Daoy (cell line): ENCODE results near the gene KLHDC8A. TPM values are rescaled to one million over a fixed set of nuclear protein-coding genes. Genes with fewer than 3 reads are reported as not detected.
A peak's percentile ranks its signal among the peaks of the same experiment; 100 is the strongest.

ENCODE experiments used
- DNase-seq: peaks from one replicate; pipeline ENCODE4 v3.0.0-alpha.2; 2015; ENCODE audit warnings: low read depth
- total RNA-seq: library from RNA; depleted of rRNA; stranded (reverse); fragments of >200 nt; shearing (Covaris generic); gene quantifications from 2 replicates; pipeline ENCODE4 v1.2.3, GENCODE V29; 2014

The KLHDC8A gene
- total RNA-seq, 1 experiment from 2014 or later = 0.34 TPM

GRCh38 chr1:205319081-205320018 lies 37.4 kb downstream of the KLHDC8A start:
- peak; percentile 78 for DNase-seq

- no peak for DNase-seq
Observed at GRCh38 chr1:205318231-205318991, 38.3 kb downstream of the KLHDC8A start.

GRCh38 chr1:205317311-205317917 lies 39.3 kb downstream of the KLHDC8A start:
- peak; percentile 69 for DNase-seq

GRCh38 chr1:205316161-205316566 lies 40.6 kb downstream of the KLHDC8A start:
- peak; percentile 50 for DNase-seq

- no peak for DNase-seq
Observed at GRCh38 chr1:205315008-205315618, 41.6 kb downstream of the KLHDC8A start.

GRCh38 chr1:205313563-205314308 lies 43.0 kb downstream of the KLHDC8A start:
- no peak for DNase-seq

GRCh38 chr1:205312866-205313562 lies 43.7 kb downstream of the KLHDC8A start:
- no peak for DNase-seq

- no peak for DNase-seq
Observed at GRCh38 chr1:205310976-205311704, 45.6 kb downstream of the KLHDC8A start.

- no peak for DNase-seq
Observed at GRCh38 chr1:205309741-205310140, 47.0 kb downstream of the KLHDC8A start.

GRCh38 chr1:205306929-205307566 lies 49.7 kb downstream of the KLHDC8A start:
- no peak for DNase-seq

GRCh38 chr1:205304695-205305070 lies 52.0 kb downstream of the KLHDC8A start:
- DNase-seq = no peak

GRCh38 chr1:205304046-205304694 lies 52.6 kb downstream of the KLHDC8A start:
- no peak for DNase-seq

- DNase-seq = no peak
Observed at GRCh38 chr1:205303247-205303888, 53.4 kb downstream of the KLHDC8A start.

GRCh38 chr1:205301842-205302588 lies 54.7 kb downstream of the KLHDC8A start:
- peak; percentile 51 for DNase-seq

- DNase-seq = peak; percentile 98
Observed at GRCh38 chr1:205301205-205301821, 55.4 kb downstream of the KLHDC8A start.

- DNase-seq = no peak
Observed at GRCh38 chr1:205300149-205300548, 56.6 kb downstream of the KLHDC8A start.
